Measurements from ENCODE around the gene ZNF579. TPM values are rescaled to one million over a fixed set of nuclear protein-coding genes. Genes with fewer than 3 reads are reported as not detected.

The ZNF579 gene
- total and polyA plus RNA-seq, 9 of the 15 experiments (the other 6 are each of a cell fraction or from before 2014, with no cell fraction given), result 0.06 to 15.9 (median 1.6) TPM

- TF ChIP-seq, protein P1, sequence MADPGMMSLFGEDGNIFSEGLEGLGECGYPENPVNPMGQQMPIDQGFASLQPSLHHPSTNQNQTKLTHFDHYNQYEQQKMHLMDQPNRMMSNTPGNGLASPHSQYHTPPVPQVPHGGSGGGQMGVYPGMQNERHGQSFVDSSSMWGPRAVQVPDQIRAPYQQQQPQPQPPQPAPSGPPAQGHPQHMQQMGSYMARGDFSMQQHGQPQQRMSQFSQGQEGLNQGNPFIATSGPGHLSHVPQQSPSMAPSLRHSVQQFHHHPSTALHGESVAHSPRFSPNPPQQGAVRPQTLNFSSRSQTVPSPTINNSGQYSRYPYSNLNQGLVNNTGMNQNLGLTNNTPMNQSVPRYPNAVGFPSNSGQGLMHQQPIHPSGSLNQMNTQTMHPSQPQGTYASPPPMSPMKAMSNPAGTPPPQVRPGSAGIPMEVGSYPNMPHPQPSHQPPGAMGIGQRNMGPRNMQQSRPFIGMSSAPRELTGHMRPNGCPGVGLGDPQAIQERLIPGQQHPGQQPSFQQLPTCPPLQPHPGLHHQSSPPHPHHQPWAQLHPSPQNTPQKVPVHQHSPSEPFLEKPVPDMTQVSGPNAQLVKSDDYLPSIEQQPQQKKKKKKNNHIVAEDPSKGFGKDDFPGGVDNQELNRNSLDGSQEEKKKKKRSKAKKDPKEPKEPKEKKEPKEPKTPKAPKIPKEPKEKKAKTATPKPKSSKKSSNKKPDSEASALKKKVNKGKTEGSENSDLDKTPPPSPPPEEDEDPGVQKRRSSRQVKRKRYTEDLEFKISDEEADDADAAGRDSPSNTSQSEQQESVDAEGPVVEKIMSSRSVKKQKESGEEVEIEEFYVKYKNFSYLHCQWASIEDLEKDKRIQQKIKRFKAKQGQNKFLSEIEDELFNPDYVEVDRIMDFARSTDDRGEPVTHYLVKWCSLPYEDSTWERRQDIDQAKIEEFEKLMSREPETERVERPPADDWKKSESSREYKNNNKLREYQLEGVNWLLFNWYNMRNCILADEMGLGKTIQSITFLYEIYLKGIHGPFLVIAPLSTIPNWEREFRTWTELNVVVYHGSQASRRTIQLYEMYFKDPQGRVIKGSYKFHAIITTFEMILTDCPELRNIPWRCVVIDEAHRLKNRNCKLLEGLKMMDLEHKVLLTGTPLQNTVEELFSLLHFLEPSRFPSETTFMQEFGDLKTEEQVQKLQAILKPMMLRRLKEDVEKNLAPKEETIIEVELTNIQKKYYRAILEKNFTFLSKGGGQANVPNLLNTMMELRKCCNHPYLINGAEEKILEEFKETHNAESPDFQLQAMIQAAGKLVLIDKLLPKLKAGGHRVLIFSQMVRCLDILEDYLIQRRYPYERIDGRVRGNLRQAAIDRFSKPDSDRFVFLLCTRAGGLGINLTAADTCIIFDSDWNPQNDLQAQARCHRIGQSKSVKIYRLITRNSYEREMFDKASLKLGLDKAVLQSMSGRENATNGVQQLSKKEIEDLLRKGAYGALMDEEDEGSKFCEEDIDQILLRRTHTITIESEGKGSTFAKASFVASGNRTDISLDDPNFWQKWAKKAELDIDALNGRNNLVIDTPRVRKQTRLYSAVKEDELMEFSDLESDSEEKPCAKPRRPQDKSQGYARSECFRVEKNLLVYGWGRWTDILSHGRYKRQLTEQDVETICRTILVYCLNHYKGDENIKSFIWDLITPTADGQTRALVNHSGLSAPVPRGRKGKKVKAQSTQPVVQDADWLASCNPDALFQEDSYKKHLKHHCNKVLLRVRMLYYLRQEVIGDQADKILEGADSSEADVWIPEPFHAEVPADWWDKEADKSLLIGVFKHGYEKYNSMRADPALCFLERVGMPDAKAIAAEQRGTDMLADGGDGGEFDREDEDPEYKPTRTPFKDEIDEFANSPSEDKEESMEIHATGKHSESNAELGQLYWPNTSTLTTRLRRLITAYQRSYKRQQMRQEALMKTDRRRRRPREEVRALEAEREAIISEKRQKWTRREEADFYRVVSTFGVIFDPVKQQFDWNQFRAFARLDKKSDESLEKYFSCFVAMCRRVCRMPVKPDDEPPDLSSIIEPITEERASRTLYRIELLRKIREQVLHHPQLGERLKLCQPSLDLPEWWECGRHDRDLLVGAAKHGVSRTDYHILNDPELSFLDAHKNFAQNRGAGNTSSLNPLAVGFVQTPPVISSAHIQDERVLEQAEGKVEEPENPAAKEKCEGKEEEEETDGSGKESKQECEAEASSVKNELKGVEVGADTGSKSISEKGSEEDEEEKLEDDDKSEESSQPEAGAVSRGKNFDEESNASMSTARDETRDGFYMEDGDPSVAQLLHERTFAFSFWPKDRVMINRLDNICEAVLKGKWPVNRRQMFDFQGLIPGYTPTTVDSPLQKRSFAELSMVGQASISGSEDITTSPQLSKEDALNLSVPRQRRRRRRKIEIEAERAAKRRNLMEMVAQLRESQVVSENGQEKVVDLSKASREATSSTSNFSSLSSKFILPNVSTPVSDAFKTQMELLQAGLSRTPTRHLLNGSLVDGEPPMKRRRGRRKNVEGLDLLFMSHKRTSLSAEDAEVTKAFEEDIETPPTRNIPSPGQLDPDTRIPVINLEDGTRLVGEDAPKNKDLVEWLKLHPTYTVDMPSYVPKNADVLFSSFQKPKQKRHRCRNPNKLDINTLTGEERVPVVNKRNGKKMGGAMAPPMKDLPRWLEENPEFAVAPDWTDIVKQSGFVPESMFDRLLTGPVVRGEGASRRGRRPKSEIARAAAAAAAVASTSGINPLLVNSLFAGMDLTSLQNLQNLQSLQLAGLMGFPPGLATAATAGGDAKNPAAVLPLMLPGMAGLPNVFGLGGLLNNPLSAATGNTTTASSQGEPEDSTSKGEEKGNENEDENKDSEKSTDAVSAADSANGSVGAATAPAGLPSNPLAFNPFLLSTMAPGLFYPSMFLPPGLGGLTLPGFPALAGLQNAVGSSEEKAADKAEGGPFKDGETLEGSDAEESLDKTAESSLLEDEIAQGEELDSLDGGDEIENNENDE (IDR thresholded peaks at IDR 0.05; ENCODE audit: low read depth, low read length), result no peak
- TF ChIP-seq ZNF551 (CRISPR knock-in tag; IDR thresholded peaks at IDR 0.05) (no peak), ZBTB8A (IDR thresholded peaks at IDR 0.05; ENCODE audit: partially characterized antibody) (no peak), BRCA1 (IDR thresholded peaks at IDR 0.05) (no peak), BRCA1 (CRISPR knock-in tag; IDR thresholded peaks at IDR 0.05) (no peak), CTCF (IDR thresholded peaks at IDR 0.05 in 2 of 3, conservative IDR thresholded peaks at IDR 0.05 in 1 of 3; ENCODE audit: insufficient read depth in 2 of 3, low read depth in 1 of 3, low read length in 3 of 3) (no peak), BRF1 (IDR thresholded peaks at IDR 0.05; ENCODE audit: borderline replicate concordance, extremely low read depth, insufficient read length) (no peak), TCFL5 (CRISPR knock-in tag; conservative IDR thresholded peaks at IDR 0.05) (no peak), RAD51 (IDR thresholded peaks at IDR 0.05; ENCODE audit: borderline replicate concordance, low read depth) (no peak)
- TF ChIP-seq, protein P2, sequence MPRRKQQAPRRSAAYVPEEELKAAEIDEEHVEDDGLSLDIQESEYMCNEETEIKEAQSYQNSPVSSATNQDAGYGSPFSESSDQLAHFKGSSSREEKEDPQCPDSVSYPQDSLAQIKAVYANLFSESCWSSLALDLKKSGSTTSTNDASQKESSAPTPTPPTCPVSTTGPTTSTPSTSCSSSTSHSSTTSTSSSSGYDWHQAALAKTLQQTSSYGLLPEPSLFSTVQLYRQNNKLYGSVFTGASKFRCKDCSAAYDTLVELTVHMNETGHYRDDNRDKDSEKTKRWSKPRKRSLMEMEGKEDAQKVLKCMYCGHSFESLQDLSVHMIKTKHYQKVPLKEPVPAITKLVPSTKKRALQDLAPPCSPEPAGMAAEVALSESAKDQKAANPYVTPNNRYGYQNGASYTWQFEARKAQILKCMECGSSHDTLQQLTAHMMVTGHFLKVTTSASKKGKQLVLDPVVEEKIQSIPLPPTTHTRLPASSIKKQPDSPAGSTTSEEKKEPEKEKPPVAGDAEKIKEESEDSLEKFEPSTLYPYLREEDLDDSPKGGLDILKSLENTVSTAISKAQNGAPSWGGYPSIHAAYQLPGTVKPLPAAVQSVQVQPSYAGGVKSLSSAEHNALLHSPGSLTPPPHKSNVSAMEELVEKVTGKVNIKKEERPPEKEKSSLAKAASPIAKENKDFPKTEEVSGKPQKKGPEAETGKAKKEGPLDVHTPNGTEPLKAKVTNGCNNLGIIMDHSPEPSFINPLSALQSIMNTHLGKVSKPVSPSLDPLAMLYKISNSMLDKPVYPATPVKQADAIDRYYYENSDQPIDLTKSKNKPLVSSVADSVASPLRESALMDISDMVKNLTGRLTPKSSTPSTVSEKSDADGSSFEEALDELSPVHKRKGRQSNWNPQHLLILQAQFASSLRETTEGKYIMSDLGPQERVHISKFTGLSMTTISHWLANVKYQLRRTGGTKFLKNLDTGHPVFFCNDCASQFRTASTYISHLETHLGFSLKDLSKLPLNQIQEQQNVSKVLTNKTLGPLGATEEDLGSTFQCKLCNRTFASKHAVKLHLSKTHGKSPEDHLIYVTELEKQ (CRISPR knock-in tag; IDR thresholded peaks at IDR 0.05), result no peak
These were observed 35.7 kb downstream of the ZNF579 start (continued) for GRCh38 chr19:55544776-55545439.

Data from K562 (cell line).